Uterus (tissue), 2 donors: ENCODE data around the gene HDAC3.

Experiments
- POLR2A ChIP-seq, 2 donors: fragments of 450-650 bp; IDR thresholded peaks; one replicate each; pipeline ENCODE4 v1.6.1; 2016; ENCODE audit warnings: antibody characterized with exemption in 2 of 2, mild to moderate bottlenecking in 1 of 2, moderate library complexity in 1 of 2
- TF ChIP-seq, protein P1 (sequence below), 4 experiments: fragments of 200-600 bp in 2 of 4; fragments of 450-650 bp in 2 of 4; sonication (generic) in 2 of 4; IDR thresholded peaks; one replicate each; pipeline ENCODE4 v1.5.1; 2016 to 2019; ENCODE audit warnings: antibody characterized with exemption in 4 of 4, mild to moderate bottlenecking in 2 of 4, moderate library complexity in 1 of 4

DNA sequence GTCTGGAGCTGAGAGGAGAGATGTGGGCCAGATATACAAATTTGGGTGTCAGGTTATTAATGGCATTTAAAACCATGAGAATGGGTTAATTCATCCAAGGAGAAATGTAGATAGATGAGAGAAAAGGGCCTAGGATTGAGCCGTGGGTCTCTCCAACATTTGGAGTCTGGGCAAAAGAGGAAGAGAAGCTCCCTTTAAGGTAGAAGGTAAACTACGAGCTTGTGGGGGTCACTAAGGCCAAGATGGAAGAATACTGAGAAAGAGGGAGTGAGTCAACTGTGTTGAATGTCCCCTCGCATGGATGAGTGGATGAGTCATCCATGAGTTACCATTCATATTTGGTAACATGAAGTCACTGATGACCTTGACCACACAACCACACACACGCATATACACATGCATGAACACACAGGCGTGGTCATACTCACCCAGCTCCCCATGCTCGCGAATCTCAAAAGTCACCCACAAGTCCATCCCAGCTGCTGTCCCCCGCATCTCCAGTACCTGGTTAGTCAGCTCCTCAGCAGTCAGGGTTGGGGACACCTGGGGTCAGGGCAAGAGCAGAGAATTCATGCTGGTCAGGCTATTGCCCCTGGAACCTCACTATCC, 21.4 kb upstream of the HDAC3 start:
- TF ChIP-seq, protein P1, sequence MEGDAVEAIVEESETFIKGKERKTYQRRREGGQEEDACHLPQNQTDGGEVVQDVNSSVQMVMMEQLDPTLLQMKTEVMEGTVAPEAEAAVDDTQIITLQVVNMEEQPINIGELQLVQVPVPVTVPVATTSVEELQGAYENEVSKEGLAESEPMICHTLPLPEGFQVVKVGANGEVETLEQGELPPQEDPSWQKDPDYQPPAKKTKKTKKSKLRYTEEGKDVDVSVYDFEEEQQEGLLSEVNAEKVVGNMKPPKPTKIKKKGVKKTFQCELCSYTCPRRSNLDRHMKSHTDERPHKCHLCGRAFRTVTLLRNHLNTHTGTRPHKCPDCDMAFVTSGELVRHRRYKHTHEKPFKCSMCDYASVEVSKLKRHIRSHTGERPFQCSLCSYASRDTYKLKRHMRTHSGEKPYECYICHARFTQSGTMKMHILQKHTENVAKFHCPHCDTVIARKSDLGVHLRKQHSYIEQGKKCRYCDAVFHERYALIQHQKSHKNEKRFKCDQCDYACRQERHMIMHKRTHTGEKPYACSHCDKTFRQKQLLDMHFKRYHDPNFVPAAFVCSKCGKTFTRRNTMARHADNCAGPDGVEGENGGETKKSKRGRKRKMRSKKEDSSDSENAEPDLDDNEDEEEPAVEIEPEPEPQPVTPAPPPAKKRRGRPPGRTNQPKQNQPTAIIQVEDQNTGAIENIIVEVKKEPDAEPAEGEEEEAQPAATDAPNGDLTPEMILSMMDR (IDR thresholded peaks at IDR 0.05) = no peak
- no peak for TF ChIP-seq POLR2A (IDR thresholded peaks at IDR 0.05)
